Measurements from ENCODE around the gene DENND1B.
"Not testable (repeated sequence)": the region's sequence is repeated elsewhere in the genome, so short reads cannot be mapped to it uniquely, and the experiment has no call there.

Gene DENND1B

DNA sequence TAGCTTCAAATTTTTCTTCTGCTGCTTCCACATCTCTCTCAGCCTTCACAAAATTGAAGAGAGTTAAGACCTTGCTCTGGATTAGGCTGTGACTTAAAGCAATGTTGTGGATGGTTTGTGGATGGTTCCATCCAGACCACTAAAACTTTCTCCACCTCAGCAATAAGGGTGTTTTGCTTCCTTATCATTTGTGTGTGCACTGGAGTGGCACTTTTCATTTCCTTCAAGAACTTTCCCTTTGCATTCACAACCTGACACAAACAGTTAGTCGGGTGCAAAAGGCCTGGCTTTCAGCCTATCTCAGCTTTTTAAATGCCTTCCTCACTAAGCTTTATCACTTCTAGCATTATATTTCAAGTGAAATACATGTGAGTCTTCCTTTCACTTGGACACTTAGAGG, 30.3 kb downstream of the DENND1B start:
- no peak for DNase-seq (ENCODE audit: low spot score)

GRCh38 chr1:197743578-197743977, 31.7 kb downstream of the DENND1B start:
- no peak for DNase-seq (ENCODE audit: low spot score)

DNA sequence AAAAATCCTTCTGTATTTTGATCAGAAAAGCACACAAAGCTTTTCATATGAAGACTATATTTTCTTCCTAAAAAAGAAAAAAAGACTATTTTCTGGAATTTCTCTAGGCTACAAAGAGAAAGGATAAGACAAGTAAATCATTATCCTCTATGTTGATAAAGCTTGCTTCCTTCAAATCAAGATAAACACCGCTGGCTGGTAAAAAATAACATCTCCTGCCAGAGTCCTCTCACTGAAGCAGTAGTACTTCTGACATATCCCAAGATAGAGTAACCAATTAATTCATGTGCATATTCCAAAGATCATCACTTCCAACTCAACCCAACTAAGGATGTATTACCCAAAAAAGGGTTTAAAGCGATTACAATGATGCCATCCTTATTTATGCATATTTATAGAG, 34.3 kb downstream of the DENND1B start:
- DNase-seq (ENCODE audit: low spot score), result no peak

DNA sequence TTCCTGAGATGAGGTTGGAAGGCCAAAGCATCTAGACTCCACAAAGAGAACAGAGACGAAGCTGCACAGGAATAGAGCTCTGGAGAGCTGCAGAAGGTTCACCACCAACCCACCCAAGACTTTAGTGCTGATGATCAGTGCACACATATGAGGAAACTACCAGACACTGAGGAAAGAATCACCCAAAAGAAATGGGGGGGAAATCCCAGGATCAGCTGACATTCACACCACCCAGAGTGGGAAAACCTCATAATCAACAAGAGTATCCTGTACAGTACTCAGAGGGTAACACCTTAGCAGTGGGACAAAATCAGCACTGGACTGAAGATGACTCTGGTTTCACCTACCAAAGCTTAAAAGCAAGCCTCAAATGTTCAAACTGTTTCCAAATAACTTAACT, 36.4 kb downstream of the DENND1B start:
- DNase-seq (ENCODE audit: low spot score), result peak; percentile 11

GRCh38 chr1:197737916-197738315, 37.4 kb downstream of the DENND1B start:
- peak; percentile 87 for DNase-seq (ENCODE audit: low spot score)

DNA sequence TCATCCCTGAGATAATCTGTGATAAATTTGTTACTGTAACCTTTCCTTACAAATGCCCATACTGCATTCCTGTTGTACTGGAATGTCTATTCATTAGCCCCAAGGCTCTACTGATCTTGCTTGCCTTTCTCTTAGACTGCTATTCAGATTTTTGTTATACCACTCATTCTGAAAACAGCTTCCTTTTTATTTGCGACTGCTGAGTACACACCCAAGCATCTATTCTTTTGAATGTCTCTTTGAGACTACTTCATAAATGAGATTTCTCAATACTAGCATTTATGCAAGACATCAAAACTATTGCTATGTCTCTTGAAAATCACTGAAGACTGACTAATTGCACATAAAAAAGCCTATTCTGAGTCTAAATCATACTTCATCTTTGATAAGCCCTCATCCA, 38.6 kb downstream of the DENND1B start:
- DNase-seq (ENCODE audit: low spot score), result no peak

DNA sequence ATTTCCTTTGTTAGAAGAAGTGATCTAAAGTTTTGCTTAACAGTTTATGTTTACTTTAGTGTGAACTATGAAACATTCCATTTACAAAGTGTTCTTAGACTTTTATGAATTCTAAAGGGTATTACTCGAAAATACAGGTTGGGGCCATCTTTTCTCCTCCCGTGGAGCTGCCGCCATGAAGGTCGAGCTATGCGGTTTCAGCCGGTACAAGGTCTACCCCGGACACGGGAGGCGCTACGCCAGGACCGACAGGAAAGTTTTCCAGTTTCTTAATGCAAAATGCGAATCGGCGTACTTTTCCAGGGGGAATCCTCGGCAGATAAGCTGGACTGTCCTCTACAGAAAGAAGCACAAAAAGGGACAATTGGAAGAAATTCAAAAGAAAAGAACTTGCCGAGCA, 39.8 kb downstream of the DENND1B start:
- no peak for DNase-seq (ENCODE audit: low spot score)

DNA sequence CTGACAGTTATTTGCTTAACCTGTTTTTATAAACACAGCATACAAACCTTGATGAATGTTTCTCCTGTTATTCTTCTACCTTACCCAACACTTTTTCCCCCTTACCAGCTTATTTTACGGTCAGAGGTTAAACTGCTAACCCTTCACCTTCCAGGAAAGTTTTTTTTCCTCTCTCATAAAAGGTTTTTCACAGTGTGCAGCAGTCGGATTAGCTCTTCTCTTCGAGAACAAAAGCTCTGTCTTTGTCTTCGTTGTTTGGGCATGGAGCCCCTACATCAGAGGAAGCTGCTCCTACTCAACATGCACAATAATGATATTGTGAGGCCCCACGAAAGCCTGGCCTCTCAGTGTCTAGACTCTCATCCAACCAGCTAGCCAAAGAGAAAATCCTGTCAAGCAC, 42.0 kb downstream of the DENND1B start:
- DNase-seq (ENCODE audit: low spot score), result no peak

DNA sequence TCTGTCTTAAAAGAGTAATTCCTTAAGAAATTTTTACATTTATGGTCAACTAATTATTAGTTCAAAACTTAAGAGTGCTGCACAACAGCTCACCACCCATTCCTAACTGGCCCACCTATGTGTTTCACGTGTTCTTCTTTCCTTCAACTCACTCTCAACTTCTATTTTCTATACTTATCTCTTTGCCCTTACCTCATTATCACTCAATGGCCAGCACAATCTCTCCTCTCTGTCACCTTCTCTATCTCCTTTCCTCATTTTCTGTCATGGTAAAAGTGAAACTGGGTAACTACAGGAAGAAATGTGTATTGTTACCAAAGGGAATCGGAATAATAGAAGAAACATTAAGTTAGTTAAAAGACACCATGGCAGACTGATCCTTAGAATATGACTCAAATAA, 43.1 kb downstream of the DENND1B start:
- DNase-seq (ENCODE audit: low spot score), result no peak

- no peak for DNase-seq (ENCODE audit: low spot score)
These were observed 43.8 kb downstream of the DENND1B start for GRCh38 chr1:197731449-197731848.

DNA sequence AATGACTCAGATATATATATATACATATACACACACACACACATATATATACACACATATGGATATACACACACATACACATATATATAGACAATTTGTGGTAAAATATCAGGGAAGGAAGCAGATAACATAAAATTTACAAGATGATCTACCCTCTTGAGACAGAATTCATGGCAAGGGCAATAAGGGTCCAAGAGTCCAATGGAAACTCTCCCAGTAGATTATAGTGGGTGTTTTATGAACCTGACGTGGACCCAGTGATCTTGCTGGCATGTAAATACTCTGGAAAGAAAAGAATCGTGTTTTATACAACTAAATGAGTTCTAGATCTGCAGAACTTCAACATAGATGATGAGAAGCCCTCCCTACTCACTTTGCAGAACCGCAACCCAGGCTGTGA, 49.3 kb downstream of the DENND1B start:
- no peak for DNase-seq (ENCODE audit: low spot score)

DNA sequence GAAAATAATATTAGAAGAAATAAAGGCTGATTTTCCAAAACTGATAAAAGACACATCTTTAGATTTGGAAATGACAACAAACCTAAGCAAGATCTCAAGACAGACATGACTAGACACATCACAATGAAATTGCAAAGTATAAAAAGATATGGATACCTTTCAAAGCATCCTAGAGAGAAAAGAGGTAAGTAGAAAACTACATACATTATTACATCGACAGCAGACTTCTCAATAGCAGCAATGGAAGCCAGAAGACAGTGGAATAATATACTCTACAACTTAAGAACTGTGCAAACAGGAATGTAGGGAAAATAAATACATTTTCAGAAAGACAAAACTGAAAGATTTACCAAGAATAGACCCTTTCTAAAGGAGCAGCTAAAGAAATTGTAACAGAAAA, 50.2 kb downstream of the DENND1B start:
- no peak for DNase-seq (ENCODE audit: low spot score)

DNA sequence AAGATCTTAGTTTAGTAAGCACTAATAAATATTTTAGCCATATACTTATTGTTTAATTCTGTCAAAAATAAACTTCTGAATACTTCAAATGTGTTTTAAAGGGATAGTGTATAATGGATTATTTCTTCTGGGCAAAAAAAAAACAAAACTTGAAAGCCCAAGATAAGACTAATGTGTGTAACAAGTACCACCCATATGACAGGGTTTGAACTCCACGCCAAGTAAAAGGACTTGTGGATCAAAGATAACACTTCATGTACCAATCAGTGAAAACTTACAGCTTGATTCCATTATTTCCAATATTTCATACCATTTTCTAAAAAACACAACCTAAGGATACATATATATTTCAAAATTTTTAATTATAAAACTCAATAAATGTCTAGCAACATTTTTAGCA, 59.5 kb downstream of the DENND1B start:
- DNase-seq (ENCODE audit: low spot score), result no peak

GRCh38 chr1:197706601-197707000, 68.7 kb downstream of the DENND1B start:
- DNase-seq (ENCODE audit: low spot score), result no peak

- no peak for DNase-seq (ENCODE audit: low spot score)
These were observed 69.3 kb downstream of the DENND1B start for GRCh38 chr1:197705941-197706340.

GRCh38 chr1:197700688-197701087, 74.6 kb downstream of the DENND1B start:
- not testable (repeated sequence) for DNase-seq (ENCODE audit: low spot score)

DNA sequence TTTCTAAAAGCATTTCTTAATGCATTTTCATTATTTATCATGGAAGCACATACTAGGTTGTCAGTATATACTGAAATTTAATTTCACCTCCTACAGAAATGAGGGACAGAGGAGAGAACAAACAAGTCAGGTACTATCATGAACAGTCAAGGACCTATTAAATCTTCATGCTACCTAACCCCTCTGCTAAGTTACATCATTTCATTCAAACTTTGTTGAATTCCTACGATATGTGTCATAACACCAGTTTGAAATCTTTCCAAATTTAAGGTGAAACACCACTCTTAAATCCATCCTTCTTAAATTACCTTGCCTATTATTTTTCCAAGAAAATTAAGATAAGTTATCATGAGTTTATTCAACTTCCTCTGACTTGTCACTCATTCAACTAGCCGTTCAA, 78.9 kb downstream of the DENND1B start:
- DNase-seq (ENCODE audit: low spot score), result no peak

DNA sequence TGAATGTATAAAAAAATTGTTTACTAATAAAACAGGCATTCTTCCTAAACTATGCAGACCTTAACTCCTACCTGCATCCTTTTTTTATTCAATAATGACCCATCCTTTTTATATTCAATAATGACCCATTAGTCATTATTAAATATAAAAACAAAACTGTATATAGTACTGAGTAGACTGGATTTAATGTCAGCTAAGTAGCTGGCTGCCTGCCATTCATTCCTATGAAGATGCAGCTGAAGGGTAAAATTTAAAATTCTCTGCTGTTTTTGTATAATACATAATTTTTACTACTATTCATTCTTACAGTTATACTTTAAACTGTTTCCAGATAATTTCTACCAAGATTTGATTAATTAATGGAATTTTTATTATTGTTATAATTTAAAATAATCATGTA, 79.3 kb downstream of the DENND1B start:
- DNase-seq (ENCODE audit: low spot score), result no peak

GRCh38 chr1:197692965-197693364, 82.3 kb downstream of the DENND1B start:
- peak; percentile 19 for DNase-seq (ENCODE audit: low spot score)

DNA sequence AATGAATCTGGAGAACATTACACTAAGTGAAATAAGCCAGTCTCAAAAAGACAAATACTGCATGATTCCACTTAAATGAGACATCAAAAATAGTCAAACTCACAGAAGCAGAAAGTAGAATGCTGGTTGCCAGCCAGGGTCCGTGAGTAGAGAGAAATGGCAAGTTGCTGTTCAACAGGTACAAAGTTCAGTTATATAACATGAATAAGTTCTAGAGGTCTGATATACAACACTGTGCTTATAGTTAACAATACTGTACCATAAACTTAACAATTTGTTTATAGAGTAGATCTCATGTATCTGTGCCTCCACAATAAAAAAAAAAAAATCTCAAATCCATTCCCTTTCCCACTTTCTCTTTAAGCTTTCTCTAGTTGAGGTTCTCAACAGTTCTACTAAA, 83.5 kb downstream of the DENND1B start:
- DNase-seq (ENCODE audit: low spot score), result no peak

DNA sequence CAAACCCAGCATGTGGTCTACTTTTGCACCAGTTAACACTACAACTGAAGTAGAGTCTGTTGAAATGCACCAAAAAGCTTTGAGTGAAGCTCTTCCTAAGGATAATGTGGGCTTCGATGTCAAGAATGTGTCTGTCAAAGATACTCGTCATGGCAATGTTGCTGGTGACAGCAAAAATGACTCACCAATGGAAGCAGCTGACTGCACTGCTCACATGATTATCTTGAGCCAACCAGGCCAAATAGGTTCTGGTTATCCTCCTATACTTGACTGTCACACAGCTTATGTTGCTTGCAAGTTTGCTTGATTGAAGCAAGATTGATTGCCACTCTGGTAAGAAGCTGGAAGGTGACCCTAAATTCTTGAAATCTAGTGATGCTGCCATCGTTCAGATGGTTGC, 85.2 kb downstream of the DENND1B start:
- no peak for DNase-seq (ENCODE audit: low spot score)

DNA sequence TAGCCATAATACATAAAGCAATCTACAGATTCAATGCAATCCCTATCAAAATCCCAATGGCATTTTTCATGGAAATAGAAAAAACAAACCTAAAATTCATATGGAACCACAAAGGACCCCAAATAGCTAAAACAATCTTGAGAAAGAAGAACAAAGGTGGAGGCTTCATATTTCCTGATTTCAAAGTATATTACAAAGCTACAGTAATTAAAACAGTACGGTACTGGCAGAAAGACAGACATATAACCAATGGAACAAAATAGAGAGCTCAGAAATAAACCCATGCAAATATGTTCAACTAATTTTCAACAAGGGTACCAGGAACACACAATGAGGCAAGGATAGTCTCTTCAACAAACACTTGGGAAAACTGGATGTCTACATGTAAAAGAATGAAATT, 87.0 kb downstream of the DENND1B start:
- no peak for DNase-seq (ENCODE audit: low spot score)

DNA sequence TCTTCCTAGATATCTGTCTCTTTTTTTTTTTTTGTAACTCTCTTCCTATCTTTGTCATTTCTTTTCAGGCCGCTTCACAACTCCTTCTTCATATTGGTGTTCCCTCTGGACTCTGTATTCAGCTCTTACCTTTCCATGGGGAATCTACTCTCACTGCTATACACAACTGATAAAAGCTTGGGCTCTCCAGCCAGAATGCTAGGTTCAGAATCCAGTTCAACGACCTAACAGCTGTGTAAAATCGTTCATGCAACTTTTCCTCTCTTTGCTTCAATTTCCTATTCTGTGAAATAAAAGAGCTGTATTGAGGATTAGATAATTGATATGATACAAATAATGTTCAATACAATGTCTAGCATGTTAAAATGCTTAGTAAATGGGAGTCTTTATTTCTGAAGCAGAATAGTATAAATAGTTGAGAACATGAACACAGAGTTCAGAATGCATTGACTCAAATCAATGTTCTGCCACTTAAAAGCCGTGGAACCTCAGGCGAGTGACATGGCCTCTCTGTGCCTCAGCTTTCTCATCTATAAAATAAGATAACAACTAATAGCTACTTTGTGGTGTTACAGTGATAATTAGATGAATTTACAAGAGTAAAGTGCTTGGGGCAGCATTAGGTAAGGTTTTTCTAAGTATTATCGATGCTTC, 88.5 kb downstream of the DENND1B start:
- no peak for DNase-seq (ENCODE audit: low spot score)

GRCh38 chr1:197686231-197686630, 89.0 kb downstream of the DENND1B start:
- DNase-seq (ENCODE audit: low spot score), result no peak

DNA sequence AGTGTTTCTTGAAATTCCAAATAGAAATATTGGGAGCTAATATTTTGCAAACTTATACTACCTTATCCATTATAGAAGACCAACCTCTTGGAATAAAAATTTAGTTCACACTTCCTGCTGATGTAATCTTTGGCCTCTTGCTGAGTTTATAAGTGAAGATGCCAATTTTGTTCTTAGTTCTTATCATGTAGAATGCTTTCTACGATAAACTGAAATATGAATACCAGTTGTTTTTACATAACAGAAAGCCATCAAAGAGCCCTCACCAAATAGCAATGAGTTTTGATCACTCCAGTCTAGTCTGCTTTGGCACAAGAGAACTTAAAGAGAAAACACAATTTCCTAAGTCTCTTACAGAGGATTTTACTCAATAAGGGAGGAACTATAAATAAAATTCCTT, 89.5 kb downstream of the DENND1B start:
- DNase-seq (ENCODE audit: low spot score), result no peak
